CD4-positive, alpha-beta T cell treated with Interleukin-12 subunit alpha and Interleukin-12 subunit beta, for 1 hour (primary cell): ENCODE measurements around the gene ACSL6.
A peak's percentile ranks its signal among the peaks of the same experiment; 100 is the strongest.

Experiments
- DNase-seq: peaks from one replicate; pipeline ENCODE4 v3.0.0-alpha.2; 2020

Gene ACSL6

GRCh38 chr5:132044207-132044606 lies 32.7 kb upstream of the ACSL6 start:
- no peak for DNase-seq

- DNase-seq, result no peak
These were observed 25.9 kb upstream of the ACSL6 start for GRCh38 chr5:132037353-132037752.

DNA sequence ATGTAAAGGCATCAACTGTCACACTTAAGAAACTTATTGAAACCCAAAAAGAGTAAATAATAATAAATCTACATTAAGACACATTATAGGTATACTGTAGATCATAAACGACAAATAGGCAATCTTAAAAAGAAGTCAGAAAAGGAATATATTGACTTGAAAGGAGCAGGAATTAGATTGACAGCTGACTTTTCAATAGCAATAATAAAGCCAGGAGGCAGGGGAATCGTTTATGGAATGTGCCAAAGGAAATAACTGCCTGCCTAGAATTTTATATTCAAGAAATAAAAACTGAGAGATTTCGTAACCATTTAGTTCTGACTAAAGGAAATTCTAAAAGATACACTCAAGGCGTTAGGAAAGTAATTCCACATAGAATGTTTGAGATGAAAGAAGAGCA lies 21.7 kb upstream of the ACSL6 start:
- no peak for DNase-seq

- no peak for DNase-seq
These were observed 20.7 kb upstream of the ACSL6 start for GRCh38 chr5:132032196-132032595.

GRCh38 chr5:132030610-132031009 lies 19.2 kb upstream of the ACSL6 start:
- DNase-seq, result no peak

GRCh38 chr5:132029609-132030330 lies 18.3 kb upstream of the ACSL6 start:
- DNase-seq, result no peak

- DNase-seq, result no peak
These were observed 15.6 kb upstream of the ACSL6 start for GRCh38 chr5:132027027-132027426.

- DNase-seq, result peak; percentile 64
These were observed 15.1 kb upstream of the ACSL6 start for GRCh38 chr5:132026516-132027008.

- no peak for DNase-seq
These were observed 14.0 kb upstream of the ACSL6 start for GRCh38 chr5:132025403-132025971.

DNA sequence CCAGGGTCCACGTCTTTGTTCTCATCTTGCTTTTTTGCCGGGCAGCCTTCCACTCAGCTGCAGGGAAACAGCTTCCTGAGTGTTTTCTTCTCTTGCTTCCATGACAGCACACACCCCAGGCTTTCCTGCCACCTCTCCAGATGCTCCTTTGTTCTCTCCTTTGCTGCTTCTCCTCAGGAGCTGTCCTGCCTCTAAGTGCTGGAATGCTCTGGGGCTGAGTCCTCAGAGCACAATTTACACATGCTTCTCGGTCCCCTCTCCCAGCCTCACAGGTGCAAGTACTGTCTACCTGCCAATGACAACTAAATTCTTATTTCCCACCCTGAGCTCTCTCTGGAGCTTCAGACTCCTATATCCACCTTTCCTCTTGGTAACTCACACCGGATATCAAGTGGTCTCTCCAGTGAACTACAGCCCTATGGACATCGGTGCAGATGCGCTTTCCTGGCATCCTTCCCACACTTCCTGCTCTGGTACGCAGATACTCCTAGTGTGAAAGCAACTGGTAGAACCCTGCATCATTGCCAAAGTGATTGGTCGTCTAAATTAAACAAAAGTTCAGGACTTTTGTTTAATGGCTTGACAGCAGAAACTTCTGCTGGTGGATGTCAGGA lies 13.4 kb upstream of the ACSL6 start:
- no peak for DNase-seq

GRCh38 chr5:132024117-132024435 lies 12.6 kb upstream of the ACSL6 start:
- no peak for DNase-seq

GRCh38 chr5:132023258-132024116 lies 12.0 kb upstream of the ACSL6 start:
- DNase-seq, result no peak

DNA sequence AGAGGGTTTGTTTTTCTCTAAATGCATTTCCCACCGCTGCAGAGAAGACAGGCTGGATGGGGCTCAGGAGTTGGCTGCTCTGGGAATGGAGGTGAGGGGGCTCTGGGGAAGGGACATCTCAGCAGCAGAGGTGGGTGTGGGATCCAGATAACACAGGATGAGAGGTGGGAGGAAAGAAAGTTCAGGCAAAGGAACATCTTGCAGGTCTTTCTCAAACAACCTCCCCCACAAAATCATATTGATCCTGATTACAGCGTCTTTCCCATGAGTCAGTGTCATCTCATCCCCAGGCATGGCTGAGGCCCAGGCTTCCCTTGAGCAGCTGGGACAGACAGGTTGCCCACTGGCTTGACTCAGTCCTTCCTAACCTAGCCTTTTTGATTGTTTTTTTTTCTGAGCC lies 11.3 kb upstream of the ACSL6 start:
- DNase-seq, result no peak

- no peak for DNase-seq
These were observed 10.2 kb upstream of the ACSL6 start for GRCh38 chr5:132021654-132022053.

DNA sequence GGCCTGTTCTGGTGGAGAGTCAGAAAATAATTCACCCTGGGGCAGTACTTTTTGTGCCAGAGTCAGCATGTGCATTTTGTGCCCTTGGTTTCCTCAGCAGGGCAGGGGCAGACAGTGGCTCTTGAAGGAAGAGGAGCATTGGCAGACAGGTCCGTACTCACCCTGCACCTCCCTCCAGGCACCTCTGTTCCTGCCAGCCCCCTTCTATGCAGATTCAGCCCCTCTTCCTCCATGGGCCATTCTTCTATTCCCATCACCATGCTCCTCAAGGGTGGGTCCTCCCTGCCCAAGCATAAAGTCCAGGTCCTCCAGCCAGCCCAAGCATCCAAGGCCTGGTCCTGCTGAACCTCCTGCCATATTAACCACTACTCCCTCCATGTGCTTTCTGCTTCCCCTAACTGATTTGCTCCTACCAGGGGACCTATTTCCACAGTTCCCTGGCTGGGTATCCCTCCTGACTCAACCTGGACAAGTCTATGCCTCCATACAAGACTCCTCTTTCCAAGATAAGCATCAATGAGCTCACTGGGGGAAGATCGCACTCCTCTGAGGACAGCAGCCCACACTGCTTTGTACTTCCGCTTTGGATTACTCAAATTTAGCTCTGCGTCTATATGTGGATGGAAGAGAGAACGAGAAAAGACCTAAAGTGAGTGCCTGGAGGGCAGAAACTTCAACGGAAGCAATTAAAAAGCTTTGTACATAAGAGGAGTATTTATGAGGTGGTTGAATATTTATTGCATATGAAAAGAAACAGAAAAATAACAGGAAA lies 9.3 kb upstream of the ACSL6 start:
- DNase-seq, result no peak

DNA sequence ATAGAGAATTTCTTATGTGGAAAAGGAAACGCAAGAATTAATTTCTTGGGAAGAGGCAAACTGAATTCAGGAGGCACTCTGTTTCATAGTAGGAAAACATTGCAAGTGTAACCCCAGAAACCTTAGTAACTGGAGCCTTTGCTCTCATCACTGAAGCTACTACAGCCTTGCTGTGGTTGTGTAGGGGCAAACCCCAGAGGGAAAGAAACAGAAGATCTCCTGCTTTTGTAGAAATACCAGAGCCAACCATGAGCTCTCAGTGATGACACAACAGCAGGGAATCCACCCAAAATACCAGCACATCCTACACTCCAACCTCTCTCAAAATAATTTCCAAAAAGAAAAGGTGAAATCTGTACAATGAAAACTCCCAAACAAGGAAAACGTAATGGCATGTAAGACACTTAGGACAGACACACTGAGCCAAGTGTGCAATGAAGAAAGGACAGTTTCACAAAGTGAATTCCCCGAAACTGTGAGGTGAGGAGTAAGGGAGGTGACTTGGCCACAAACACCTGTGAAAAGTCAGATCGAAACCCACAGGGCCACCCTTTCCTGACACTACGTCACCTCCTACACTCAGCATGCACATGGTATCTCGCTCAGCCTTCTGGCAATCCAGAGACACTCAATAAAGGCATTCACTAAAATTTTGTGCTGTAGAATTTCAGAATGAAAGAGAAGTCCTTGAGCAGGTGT lies 8.5 kb upstream of the ACSL6 start:
- peak; percentile 82 for DNase-seq

DNA sequence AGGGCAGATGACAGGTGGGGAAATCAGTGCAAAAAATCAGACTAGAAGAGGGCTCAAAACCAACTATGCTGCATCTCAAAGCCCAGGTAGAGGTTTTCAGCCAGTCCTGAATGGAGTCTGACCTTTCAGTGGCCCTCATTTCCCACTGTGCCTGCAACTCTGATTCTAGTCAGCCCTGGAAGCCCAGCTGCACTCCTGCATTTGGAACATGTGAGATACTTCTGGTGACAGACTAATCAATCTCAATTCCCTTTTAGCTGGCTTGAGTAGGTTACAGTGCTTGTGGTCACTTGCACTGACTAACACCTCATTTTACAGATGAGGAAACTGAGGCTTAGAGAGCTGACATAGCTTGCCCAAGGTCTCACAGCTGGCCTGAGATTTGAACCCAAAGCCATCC lies 7.9 kb upstream of the ACSL6 start:
- DNase-seq, result no peak

- no peak for DNase-seq
These were observed 6.5 kb upstream of the ACSL6 start for GRCh38 chr5:132017738-132018625.

- DNase-seq, result no peak
These were observed 5.9 kb upstream of the ACSL6 start for GRCh38 chr5:132017316-132017715.

DNA sequence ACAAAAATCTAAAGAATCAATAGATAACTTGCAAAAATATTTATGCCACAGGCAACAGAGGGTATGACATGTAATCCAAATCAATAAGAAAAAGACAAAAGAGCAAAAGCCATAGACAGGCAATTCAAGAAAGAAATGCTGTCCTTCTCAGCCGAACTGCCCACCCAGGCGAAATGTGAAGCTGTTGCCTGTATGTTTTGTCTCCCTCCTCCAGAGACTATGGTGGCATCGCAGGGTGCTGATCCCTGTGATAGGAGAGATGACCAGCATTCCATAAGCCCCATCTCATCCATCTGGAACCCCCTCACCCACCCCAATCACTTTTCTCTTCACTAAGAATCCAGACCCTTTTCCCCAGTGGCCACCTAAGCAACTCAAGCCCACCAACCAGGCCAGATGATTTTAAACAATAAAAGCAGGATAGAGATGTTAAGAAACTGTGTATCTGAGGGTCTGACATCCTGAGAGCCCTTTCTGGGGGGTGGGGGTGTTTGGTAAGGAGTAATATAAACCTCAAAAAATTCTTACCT lies 5.3 kb upstream of the ACSL6 start:
- DNase-seq, result no peak

DNA sequence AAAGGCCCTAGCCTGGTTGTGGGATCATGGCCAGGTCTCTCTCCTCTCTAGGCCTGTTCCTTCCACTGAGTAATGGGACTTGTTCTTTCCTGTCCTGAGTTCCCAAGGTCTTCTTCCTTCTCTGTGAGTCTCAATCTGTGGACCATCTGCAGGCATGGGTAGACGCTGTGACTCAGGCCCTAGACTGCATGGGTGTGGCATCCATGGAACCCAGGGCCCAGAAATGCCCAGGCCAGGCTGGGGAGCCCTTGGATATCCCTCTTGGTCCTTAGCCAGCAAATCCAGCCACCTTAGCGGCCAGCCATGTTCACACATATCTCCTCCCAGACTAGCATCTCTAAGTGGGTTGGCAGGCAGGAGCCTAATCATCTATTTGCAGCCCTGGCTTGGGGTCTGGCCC lies 2.3 kb upstream of the ACSL6 start:
- DNase-seq, result no peak
